HCT116 (cell line): Measurements from ENCODE around the gene C13orf46. TPM values are rescaled to one million over a fixed set of nuclear protein-coding genes. Genes with fewer than 3 reads are reported as not detected.

Source experiments
- ATAC-seq: fragments of 200-7000 bp; cut with Tn5 transposase; 2 replicates; pipeline ENCODE4 v1.9.1; 2020; ENCODE audit warnings: mild to moderate bottlenecking, moderate library complexity
- BruUV-seq: library from RNA; stranded (reverse); fragments of 400-500 nt; replicated peaks from 2 replicates; lab custom pipeline; 2021; lab: Mats Ljungman, UMichigan
- CTCF ChIA-PET: fragments of 300-600 bp; sonication (Branson Sonifier 250); formaldehyde crosslinking; loops from one replicate; lab custom pipeline; 2021; ENCODE audit warnings: antibody characterized with exemption; lab: Charles Lee
- POLR2A ChIA-PET: fragments of 300-600, 350-600 bp; sonication (Branson Sonifier 250); formaldehyde crosslinking; loops from one replicate; lab custom pipeline; 2021; ENCODE audit warnings: antibody characterized with exemption; lab: Charles Lee
- RAD21 ChIA-PET, 2 experiments: fragments of 300-600 bp; sonication (Branson Sonifier 250); formaldehyde crosslinking; loops; one replicate each; lab custom pipeline; 2023; ENCODE audit warnings: low total read pairs in 2 of 2; ENCODE audit not compliant: uncharacterized antibody in 2 of 2, unreplicated experiment in 2 of 2, low non-redundant PET in 1 of 2; lab: Charles Lee
- DNase-seq: peaks from one replicate; pipeline ENCODE4 v3.0.0-alpha.2; 2010; ENCODE audit warnings: low read depth, low spot score
- H2AFZ ChIP-seq: fragments of 200-600 bp; shearing (Covaris generic), sonication (generic); 2 replicates; pipeline ENCODE4 v1.6.1; 2017; ENCODE audit warnings: low read depth, mixed run types, mixed read lengths, antibody characterized with exemption, low read length; ENCODE audit not compliant: poor library complexity, severe bottlenecking
- H3K27ac ChIP-seq: 2 replicates; pipeline ENCODE4 v1.5.1; 2012; ENCODE audit warnings: low read depth, low read length
- H3K27me3 ChIP-seq: fragments of 200-600 bp; sonication (generic); 2 replicates; pipeline ENCODE4 v1.6.1; 2016; ENCODE audit warnings: mixed run types, low read length, mixed read lengths; ENCODE audit not compliant: insufficient read depth
- H3K36me3 ChIP-seq, 2 experiments: fragments of 200-500 bp in 1 of 2; fragments of 200-600 bp in 1 of 2; sonication (Bioruptor generic) in 1 of 2; sonication (generic) in 1 of 2; 2 replicates each; pipeline versions ENCODE4 v1.5.1 to v1.6.1; 2014 to 2016; ENCODE audit warnings: low read length in 2 of 2, inconsistent platforms in 1 of 2, mixed read lengths in 1 of 2, mixed run types in 1 of 2; ENCODE audit not compliant: insufficient read depth in 2 of 2, control insufficient read depth in 1 of 2
- H3K4me1 ChIP-seq, 2 experiments: fragments of 200-600 bp in 1 of 2; sonication (generic) in 1 of 2; 2 replicates each; pipeline versions ENCODE4 v1.5.1 to v1.6.1; 2012 to 2017; ENCODE audit warnings: low read length in 2 of 2, inconsistent platforms in 1 of 2, mild to moderate bottlenecking in 1 of 2, mixed read lengths in 1 of 2, mixed run types in 1 of 2, moderate library complexity in 1 of 2; ENCODE audit not compliant: insufficient read depth in 2 of 2, control insufficient read depth in 1 of 2
- H3K4me2 ChIP-seq: fragments of 200-600 bp; sonication (generic); 2 replicates; pipeline ENCODE4 v1.6.1; 2017; ENCODE audit warnings: mixed run types, low read length, mixed read lengths
- H3K4me3 ChIP-seq, 2 experiments: fragments of 200-600 bp in 1 of 2; sonication (generic) in 1 of 2; replicated peaks in 1 of 2; 2 replicates each; pipeline ENCODE4 v1.5.1; 2011 to 2016; ENCODE audit warnings: low read length in 2 of 2, control low read depth in 1 of 2, low read depth in 1 of 2, mild to moderate bottlenecking in 1 of 2, mixed read lengths in 1 of 2, mixed run types in 1 of 2
- H3K79me2 ChIP-seq: fragments of 200-600 bp; sonication (generic); 2 replicates; pipeline ENCODE4 v1.6.1; 2017; ENCODE audit warnings: mild to moderate bottlenecking, mixed run types, low read length, moderate library complexity, mixed read lengths; ENCODE audit not compliant: insufficient read depth
- H3K9ac ChIP-seq: fragments of 200-600 bp; sonication (generic); 2 replicates; pipeline ENCODE4 v1.6.1; 2016; ENCODE audit warnings: low read length, mixed read lengths
- H3K9me2 ChIP-seq: fragments of 200-600 bp; sonication (generic), shearing (Covaris generic); 2 replicates; pipeline ENCODE4 v1.6.1; 2017; ENCODE audit warnings: mixed run types, mild to moderate bottlenecking, moderate library complexity; ENCODE audit not compliant: insufficient read depth
- H3K9me3 ChIP-seq, 2 experiments: fragments of 200-500 bp in 1 of 2; fragments of 200-600 bp in 1 of 2; sonication (Bioruptor generic) in 1 of 2; sonication (generic) in 1 of 2; 2 replicates each; pipeline ENCODE4 v1.6.1; 2014 to 2017; ENCODE audit warnings: low read length in 2 of 2, mixed read lengths in 2 of 2, inconsistent platforms in 1 of 2, low read depth in 1 of 2, mild to moderate bottlenecking in 1 of 2, mixed run types in 1 of 2, moderate library complexity in 1 of 2; ENCODE audit not compliant: control insufficient read depth in 1 of 2, insufficient read depth in 1 of 2
- H4K20me1 ChIP-seq: fragments of 200-600 bp; sonication (generic), shearing (Covaris generic); 2 replicates; pipeline ENCODE4 v1.6.1; 2017; ENCODE audit warnings: mixed run types, mild to moderate bottlenecking, moderate library complexity; ENCODE audit not compliant: insufficient read depth
- ATF3 ChIP-seq: IDR thresholded peaks from 2 replicates; pipeline ENCODE4 v1.6.1; 2012
- ELF1 ChIP-seq: IDR thresholded peaks from 2 replicates; pipeline ENCODE4 v1.6.1; 2012; ENCODE audit warnings: low read depth, borderline replicate concordance
- JUND ChIP-seq: IDR thresholded peaks from 2 replicates; pipeline ENCODE4 v1.6.1; 2012
- SP1 ChIP-seq: IDR thresholded peaks from 2 replicates; pipeline ENCODE4 v1.6.1; 2012; ENCODE audit warnings: low read depth
- TCF7L2 ChIP-seq: IDR thresholded peaks from 2 replicates; pipeline ENCODE4 v1.7.0; 2011; ENCODE audit warnings: borderline replicate concordance, inconsistent platforms; ENCODE audit not compliant: insufficient read depth, insufficient read length; ENCODE audit errors: extremely low read depth
- YY1 ChIP-seq: IDR thresholded peaks from 2 replicates; pipeline ENCODE4 v1.6.1; 2011; ENCODE audit warnings: low read length, low read depth, moderate library complexity, mild to moderate bottlenecking; ENCODE audit not compliant: insufficient replicate concordance; ENCODE audit errors: extremely low read depth
- ZFX ChIP-seq: fragments of 450-650 bp; IDR thresholded peaks from 2 replicates; pipeline ENCODE4 v1.6.1; 2017
- ZNF274 ChIP-seq: fragments of 200-500 bp; sonication (Bioruptor generic); IDR thresholded peaks from 2 replicates; pipeline ENCODE4 v1.6.1; 2014; ENCODE audit warnings: mild to moderate bottlenecking, low read depth, low read length, inconsistent platforms
- intact Hi-C: fragments of 100-400 bp; cut with micrococcal nuclease; formaldehyde crosslinking; loops from 2 replicates; pipeline ENCODE4 v1.10.0; 2022
- total RNA-seq: library from RNA; stranded (reverse); gene quantifications from one replicate; pipeline ENCODE4 v1.2.1, GENCODE V29; 2021; ENCODE audit not compliant: unreplicated experiment

C13orf46 gene
- total RNA-seq, 1 experiment from 2014 or later, result 0.93 TPM

- ChIA-PET POLR2A (no interaction called here), RAD21 (no interaction called here), CTCF (no interaction called here)
- TF ChIP-seq ELF1 (no peak), ZNF274 (no peak), JUND (no peak), TCF7L2 (no peak), YY1 (no peak), SP1 (no peak), ZFX (no peak)
- Histone ChIP-seq H3K36me3 (no peaks in the 10 kb centered on the region), H3K27me3 (no peaks in the 10 kb centered on the region), H3K4me3 (no peak overlapping the region), H3K79me2 (no peaks in the 10 kb centered on the region), H3K9me2 (no peaks in the 10 kb centered on the region), H3K27ac (no peak overlapping the region), H3K4me1 (peaks cover 12 to 27% of the 10 kb centered on the region in 2 experiments), H2AFZ (no peak overlapping the region), H3K9me3 (no peaks in the 10 kb centered on the region; a peak in 1 of 4 replicates), H4K20me1 (no peaks in the 10 kb centered on the region), H3K4me2 (no peak overlapping the region), H3K9ac (no peak overlapping the region)
- no TSS peak for BruUV-seq
- no peak for DNase-seq
- intact Hi-C loops, result no loop called here
- no peak for ATAC-seq
Observed at GRCh38 chr13:113915786-113916329, 58.0 kb downstream of the C13orf46 start.

GRCh38 chr13:113915012-113915763 is 58.7 kb downstream of the C13orf46 start:
- Histone ChIP-seq H3K9me3 (no peaks in the 10 kb centered on the region; a peak in 1 of 4 replicates), H3K9me2 (no peaks in the 10 kb centered on the region), H3K27ac (peak overlapping the region; percentile 80; the same call in 1 of the 2 replicates), H4K20me1 (no peaks in the 10 kb centered on the region), H2AFZ (no peak overlapping the region), H3K36me3 (no peaks in the 10 kb centered on the region), H3K4me2 (peak overlapping the region; percentile 69), H3K9ac (no peak overlapping the region), H3K27me3 (no peaks in the 10 kb centered on the region), H3K4me1 (peaks cover 12 to 27% of the 10 kb centered on the region in 2 experiments), H3K79me2 (no peaks in the 10 kb centered on the region), H3K4me3 (no peak overlapping the region)
- intact Hi-C loops, result no loop called here
- DNase-seq (no peak), ATAC-seq (no peak)
- POLR2A ChIA-PET, result no interaction called here
- BruUV-seq, result no TSS peak
- RAD21 ChIA-PET, result no interaction called here
- no peak for TF ChIP-seq ATF3
- CTCF ChIA-PET, result no interaction called here
